ENCODE results near the gene CCNY.

The CCNY gene

DNA sequence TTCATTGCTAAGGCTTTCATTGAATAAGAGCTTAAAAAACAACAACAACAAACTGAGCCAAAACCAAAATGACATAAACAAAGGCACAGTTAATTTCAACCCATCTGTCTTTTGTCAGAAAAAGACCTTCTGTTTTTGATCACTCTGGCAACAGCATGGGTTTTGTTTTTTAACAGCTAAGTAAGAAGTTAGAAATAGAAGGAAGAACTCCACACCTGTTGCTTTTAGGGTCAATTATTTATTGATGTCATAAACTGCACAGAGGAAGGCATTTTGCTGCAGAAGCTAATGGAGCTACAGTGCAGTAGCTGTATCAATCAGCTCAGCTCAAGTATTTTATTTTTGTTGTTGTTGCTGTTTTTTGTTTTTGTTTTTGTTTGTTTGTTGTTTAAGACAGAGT, 252.5 kb downstream of the CCNY start:
- Histone ChIP-seq H3K4me2 (no peak overlapping the region), H3K9ac (no peak overlapping the region), H3K4me3 (IDR thresholded peaks at IDR 0.05; ENCODE audit: insufficient read depth, low read depth, low read length) (no peak overlapping the region), H3K36me3 (ENCODE audit: insufficient read depth) (no peaks in the 10 kb centered on the region), H4K20me1 (ENCODE audit: insufficient read depth) (no peaks in the 10 kb centered on the region), H3K4me1 (ENCODE audit: low read depth, poor library complexity, severe bottlenecking) (no peaks in the 10 kb centered on the region), H2AFZ (ENCODE audit: low read depth) (no peak overlapping the region), H3K27me3 (ENCODE audit: insufficient read depth, low read depth) (no peaks in the 10 kb centered on the region), H3K27ac (no peak overlapping the region), H3K79me2 (ENCODE audit: insufficient read depth, low read depth) (no peaks in the 10 kb centered on the region)
- TF ChIP-seq, protein P1, sequence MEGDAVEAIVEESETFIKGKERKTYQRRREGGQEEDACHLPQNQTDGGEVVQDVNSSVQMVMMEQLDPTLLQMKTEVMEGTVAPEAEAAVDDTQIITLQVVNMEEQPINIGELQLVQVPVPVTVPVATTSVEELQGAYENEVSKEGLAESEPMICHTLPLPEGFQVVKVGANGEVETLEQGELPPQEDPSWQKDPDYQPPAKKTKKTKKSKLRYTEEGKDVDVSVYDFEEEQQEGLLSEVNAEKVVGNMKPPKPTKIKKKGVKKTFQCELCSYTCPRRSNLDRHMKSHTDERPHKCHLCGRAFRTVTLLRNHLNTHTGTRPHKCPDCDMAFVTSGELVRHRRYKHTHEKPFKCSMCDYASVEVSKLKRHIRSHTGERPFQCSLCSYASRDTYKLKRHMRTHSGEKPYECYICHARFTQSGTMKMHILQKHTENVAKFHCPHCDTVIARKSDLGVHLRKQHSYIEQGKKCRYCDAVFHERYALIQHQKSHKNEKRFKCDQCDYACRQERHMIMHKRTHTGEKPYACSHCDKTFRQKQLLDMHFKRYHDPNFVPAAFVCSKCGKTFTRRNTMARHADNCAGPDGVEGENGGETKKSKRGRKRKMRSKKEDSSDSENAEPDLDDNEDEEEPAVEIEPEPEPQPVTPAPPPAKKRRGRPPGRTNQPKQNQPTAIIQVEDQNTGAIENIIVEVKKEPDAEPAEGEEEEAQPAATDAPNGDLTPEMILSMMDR (conservative IDR thresholded peaks at IDR 0.05; ENCODE audit: low read depth, low read length): no peak

DNA sequence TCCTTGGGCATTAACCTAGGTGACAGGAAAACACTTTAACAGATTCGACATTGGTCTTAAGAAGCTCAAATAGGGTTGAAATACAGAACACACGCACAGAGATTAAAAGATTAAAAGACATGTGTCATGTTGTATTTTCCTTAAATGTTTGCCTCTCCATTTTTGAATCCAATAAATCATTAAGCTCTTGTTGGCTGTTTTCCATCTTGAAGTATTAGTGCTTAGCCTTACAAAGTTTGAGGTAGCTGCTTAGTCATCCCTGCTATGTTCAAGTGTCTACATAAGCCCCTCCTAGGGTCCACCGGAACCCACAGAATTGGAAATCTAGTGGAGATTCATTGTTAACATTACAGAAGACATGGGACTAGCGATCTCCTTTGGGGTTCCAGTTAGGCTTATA, 256.1 kb downstream of the CCNY start:
- Histone ChIP-seq H3K9ac (no peak overlapping the region), H2AFZ (ENCODE audit: low read depth) (no peak overlapping the region), H4K20me1 (ENCODE audit: insufficient read depth) (no peaks in the 10 kb centered on the region), H3K4me3 (IDR thresholded peaks at IDR 0.05; ENCODE audit: insufficient read depth, low read depth, low read length) (no peak overlapping the region), H3K4me2 (no peak overlapping the region), H3K4me1 (ENCODE audit: low read depth, poor library complexity, severe bottlenecking) (no peaks in the 10 kb centered on the region), H3K27ac (no peak overlapping the region), H3K27me3 (ENCODE audit: insufficient read depth, low read depth) (no peaks in the 10 kb centered on the region), H3K36me3 (ENCODE audit: insufficient read depth) (no peaks in the 10 kb centered on the region), H3K79me2 (ENCODE audit: insufficient read depth, low read depth) (no peaks in the 10 kb centered on the region)
- TF ChIP-seq, protein P1 (conservative IDR thresholded peaks at IDR 0.05; ENCODE audit: low read depth, low read length): no peak

DNA sequence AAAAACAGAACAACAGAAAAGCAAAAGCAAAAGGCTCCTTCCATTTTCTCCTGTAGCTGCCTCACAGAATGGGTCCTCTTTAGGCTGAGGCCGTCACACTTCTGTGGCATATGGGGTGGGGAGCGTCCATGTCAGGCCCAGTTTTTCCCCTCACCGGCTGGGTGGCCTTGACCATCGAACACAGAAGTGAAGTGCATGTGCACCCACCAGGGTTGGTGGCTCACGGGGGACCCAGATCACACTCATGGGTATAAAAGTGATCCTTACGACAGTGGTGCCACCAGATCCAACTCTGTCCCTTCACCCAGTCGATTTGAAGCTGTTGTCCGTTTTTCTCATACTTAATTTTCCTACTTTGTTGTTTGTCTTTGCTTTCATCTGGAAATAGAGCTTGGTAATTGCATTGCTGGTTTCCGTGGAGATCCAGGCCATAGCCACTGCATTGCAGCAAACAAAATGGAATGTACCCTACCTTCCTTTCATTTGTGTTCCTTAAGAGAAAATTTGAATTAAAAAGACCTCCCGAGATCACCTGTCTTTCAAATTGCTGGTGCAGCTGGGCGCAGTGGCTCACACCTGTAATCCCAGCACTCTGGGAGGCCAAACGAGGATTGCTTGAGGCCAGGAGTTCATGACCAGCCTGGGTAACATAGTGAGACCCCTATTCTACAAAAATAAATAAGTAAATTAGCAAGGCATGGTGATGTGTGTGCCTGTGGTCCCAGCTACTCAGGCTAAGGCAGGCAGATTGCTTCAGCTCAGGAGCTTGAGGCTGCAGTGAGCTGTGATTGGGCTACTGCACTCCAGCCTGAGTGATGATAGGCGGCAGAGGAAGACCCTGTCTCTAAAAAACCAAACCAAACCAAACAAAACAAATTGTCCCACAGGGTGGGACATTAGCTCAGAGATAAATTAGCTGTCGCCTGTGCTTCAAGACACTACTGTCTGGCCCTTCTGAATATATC, 258.1 kb downstream of the CCNY start:
- TF ChIP-seq, protein P1 (conservative IDR thresholded peaks at IDR 0.05; ENCODE audit: low read depth, low read length): no peak
- H3K4me2 ChIP-seq: no peak overlapping the region
- no peaks in the 10 kb centered on the region for H3K36me3 ChIP-seq (ENCODE audit: insufficient read depth)
- no peak overlapping the region for H3K27ac ChIP-seq
- H3K4me3 ChIP-seq (IDR thresholded peaks at IDR 0.05; ENCODE audit: insufficient read depth, low read depth, low read length): no peak overlapping the region
- H2AFZ ChIP-seq (ENCODE audit: low read depth): no peak overlapping the region
- no peaks in the 10 kb centered on the region for H3K4me1 ChIP-seq (ENCODE audit: low read depth, poor library complexity, severe bottlenecking)
- no peaks in the 10 kb centered on the region for H3K79me2 ChIP-seq (ENCODE audit: insufficient read depth, low read depth)
- H4K20me1 ChIP-seq (ENCODE audit: insufficient read depth): no peaks in the 10 kb centered on the region
- H3K9ac ChIP-seq: no peak overlapping the region
- no peaks in the 10 kb centered on the region for H3K27me3 ChIP-seq (ENCODE audit: insufficient read depth, low read depth)

DNA sequence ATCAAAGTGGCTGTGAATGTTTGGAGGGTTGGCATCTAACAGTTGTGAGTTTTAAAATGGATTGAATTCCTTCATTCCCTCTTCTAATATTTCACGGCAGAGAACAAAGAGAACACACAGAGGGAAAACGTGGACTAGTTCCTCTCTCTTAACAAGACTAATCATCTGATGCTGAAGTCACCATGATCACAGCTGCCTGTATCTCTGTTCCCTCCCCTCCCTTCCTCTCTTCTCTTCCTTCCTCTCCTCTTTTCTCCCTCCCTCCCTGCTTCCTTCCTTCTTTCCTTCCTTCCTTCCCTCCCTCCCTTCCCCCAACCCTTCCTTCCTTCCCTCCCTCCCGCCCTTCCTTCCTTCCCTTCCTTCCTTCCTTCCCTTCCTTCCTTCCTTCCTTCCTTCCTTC, 258.8 kb downstream of the CCNY start:
- no peaks in the 10 kb centered on the region for H3K36me3 ChIP-seq (ENCODE audit: insufficient read depth)
- TF ChIP-seq, protein P1 (conservative IDR thresholded peaks at IDR 0.05; ENCODE audit: low read depth, low read length): no peak
- no peaks in the 10 kb centered on the region for H3K4me1 ChIP-seq (ENCODE audit: low read depth, poor library complexity, severe bottlenecking)
- no peak overlapping the region for H2AFZ ChIP-seq (ENCODE audit: low read depth)
- no peak overlapping the region for H3K4me2 ChIP-seq
- no peaks in the 10 kb centered on the region for H4K20me1 ChIP-seq (ENCODE audit: insufficient read depth)
- no peak overlapping the region for H3K9ac ChIP-seq
- H3K27ac ChIP-seq: no peak overlapping the region
- no peak overlapping the region for H3K4me3 ChIP-seq (IDR thresholded peaks at IDR 0.05; ENCODE audit: insufficient read depth, low read depth, low read length)
- H3K79me2 ChIP-seq (ENCODE audit: insufficient read depth, low read depth): no peaks in the 10 kb centered on the region
- no peaks in the 10 kb centered on the region for H3K27me3 ChIP-seq (ENCODE audit: insufficient read depth, low read depth)

All from KMS-11 (cell line).